H1 (cell line): ENCODE measurements around the gene LRTM2. TPM values are rescaled to one million over a fixed set of nuclear protein-coding genes. Genes with fewer than 3 reads are reported as not detected.

Experiments
- CBX5 ChIP-seq: fragments of 300-800, 300-1000 bp; sonication (generic); IDR thresholded peaks from 2 replicates; pipeline ENCODE4 v1.7.1; 2016; ENCODE audit warnings: antibody characterized with exemption, low read length, low read depth
- GABPA ChIP-seq: IDR thresholded peaks from 2 replicates; pipeline ENCODE4 v1.6.1; 2011; ENCODE audit warnings: mild to moderate bottlenecking, low read length, moderate library complexity, borderline replicate concordance; ENCODE audit not compliant: insufficient read depth
- SIX5 ChIP-seq: IDR thresholded peaks from 2 replicates; pipeline ENCODE4 v1.6.1; 2011; ENCODE audit warnings: mild to moderate bottlenecking, low read depth, low read length
- polyA plus RNA-seq, 7 experiments: library from polyadenylated mRNA; depleted of rRNA in 3 of 7; stranded (reverse) in 5 of 7; unstranded in 2 of 7; fragments of >200 nt in 5 of 7; fragments of 200-250 nt in 2 of 7; gene quantifications; 1 replicate in 5 of 7; 2 replicates in 1 of 7; 4 replicates in 1 of 7; pipeline versions ENCODE4 v1.2.1 to v1.2.3, GENCODE V29; 2011 to 2013; ENCODE audit warnings: missing spikeins in 2 of 7, mixed read lengths in 2 of 7
- total RNA-seq: library from RNA; stranded (reverse); fragmentation: NEBNext Ultra II Directional; extraction: Animal tissue kit (Norgen Biotek cat#: 25700); gene quantifications from 2 replicates; pipeline ENCODE4 v1.2.1, GENCODE V29; 2021

The LRTM2 gene
- total and polyA plus RNA-seq, 2 of the 8 experiments (the other 6 are each of a cell fraction or from before 2014, with no cell fraction given): 0.06 TPM; not detected in 1

DNA sequence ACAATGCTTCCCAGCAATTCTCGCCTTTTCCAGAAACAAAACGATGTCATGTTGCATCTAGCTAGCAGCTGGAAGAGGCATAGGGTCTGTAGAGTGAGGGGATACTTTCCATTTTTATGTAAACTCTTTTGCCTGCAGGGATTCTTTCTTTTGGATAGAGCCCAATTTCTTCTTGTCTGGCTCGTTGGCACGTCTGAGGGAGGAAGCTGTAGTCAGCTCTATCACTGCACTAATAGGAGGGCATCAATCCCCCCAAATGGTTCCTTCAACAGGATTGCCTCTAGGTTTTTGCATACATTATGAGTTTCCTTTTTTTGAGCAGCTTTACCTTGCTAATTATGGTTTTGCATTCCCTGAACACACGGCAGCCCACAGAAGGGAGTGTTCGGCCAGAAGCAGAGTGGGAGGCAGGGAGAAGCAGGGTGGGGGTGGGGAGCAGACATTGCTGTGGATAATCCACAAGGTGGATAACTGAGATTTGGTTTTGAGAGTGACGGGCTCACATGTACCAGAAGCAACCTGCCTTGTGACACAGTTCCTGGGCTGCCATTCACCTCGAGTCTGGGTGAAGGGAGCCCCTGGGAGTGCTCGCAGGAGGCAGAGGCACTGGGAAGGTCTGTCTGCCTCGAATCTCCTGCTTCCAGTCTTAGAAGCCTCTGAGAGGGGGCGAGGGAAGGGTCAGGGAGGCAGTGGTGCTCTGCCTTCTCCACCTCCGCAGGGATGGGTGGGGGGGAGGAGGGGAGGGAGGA, 24.5 kb downstream of the LRTM2 start (continued):
- TF ChIP-seq GABPA: no peak
- TF ChIP-seq SIX5: no peak
- TF ChIP-seq CBX5: no peak
- TF ChIP-seq, all 59 proteins: peak for 0
